ENCODE measurements around the gene FAM161B. TPM values are rescaled to one million over a fixed set of nuclear protein-coding genes. Genes with fewer than 3 reads are reported as not detected.

The FAM161B gene
- total and polyA plus RNA-seq, 2 of the 13 experiments (the other 11 are each of a cell fraction or from before 2014, with no cell fraction given) = 1.6 to 2.0 TPM

DNA sequence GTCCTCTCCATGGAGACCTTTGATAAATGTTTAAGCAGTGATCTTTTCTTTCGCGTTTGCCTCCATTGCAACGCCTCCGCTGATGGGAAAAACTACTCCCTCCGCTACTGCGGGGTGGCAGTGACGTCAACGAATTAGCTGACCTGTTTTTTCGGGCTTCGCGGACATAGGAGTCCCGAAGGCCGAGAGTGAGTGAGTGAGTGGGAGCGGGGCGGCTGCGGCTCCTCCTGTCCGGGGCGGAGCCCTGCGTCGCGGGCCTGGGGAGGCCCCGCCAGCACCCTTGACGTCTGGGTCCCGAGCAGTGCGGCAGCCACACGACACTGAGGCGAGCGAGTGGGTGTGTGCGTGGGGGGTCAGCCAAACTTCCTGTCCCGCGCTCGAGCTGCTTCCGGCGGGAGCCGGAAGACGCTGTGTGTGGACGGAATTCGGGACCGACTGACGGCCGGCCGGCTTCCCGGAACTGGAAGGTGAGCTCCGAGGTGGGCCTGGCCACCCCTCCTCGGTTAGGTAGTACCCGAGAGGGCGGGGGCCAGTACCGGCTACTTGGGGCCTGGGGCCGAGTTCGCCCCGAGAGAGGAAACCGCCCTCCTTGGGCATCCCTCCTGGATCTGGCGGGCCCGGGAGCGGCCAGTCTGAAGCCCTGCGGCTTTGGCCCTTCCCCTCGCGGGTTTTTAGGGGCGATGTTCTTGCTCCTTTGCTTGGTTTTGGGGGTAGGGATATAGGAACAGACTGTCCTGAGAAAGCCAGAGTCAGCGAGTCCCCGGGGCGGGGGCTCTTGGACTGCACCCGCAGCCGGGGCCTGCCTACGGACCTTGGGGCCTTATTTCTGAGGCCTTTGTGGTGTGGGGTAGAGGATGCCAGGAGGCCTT, 63.2 kb downstream of the FAM161B start, which contains the start of gene ZNF410 (continued):
- TF ChIP-seq, protein P1, sequence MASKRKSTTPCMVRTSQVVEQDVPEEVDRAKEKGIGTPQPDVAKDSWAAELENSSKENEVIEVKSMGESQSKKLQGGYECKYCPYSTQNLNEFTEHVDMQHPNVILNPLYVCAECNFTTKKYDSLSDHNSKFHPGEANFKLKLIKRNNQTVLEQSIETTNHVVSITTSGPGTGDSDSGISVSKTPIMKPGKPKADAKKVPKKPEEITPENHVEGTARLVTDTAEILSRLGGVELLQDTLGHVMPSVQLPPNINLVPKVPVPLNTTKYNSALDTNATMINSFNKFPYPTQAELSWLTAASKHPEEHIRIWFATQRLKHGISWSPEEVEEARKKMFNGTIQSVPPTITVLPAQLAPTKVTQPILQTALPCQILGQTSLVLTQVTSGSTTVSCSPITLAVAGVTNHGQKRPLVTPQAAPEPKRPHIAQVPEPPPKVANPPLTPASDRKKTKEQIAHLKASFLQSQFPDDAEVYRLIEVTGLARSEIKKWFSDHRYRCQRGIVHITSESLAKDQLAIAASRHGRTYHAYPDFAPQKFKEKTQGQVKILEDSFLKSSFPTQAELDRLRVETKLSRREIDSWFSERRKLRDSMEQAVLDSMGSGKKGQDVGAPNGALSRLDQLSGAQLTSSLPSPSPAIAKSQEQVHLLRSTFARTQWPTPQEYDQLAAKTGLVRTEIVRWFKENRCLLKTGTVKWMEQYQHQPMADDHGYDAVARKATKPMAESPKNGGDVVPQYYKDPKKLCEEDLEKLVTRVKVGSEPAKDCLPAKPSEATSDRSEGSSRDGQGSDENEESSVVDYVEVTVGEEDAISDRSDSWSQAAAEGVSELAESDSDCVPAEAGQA (IDR thresholded peaks at IDR 0.05; ENCODE audit: low read depth) = peak; percentile 95
- TF ChIP-seq, protein P1 (CRISPR knock-in tag; IDR thresholded peaks at IDR 0.05; ENCODE audit: borderline replicate concordance) = no peak
- TF ChIP-seq HOXA3 (CRISPR knock-in tag; IDR thresholded peaks at IDR 0.05) (peak; percentile 99), SRSF1 (optimal IDR thresholded peaks at IDR 0.05; ENCODE audit: low read depth, low read length) (no peak), ELF1 (CRISPR knock-in tag; IDR thresholded peaks at IDR 0.05) (peak; percentile 95), ARNTL (CRISPR knock-in tag; IDR thresholded peaks at IDR 0.05) (peak; percentile 79), ZNF775 (CRISPR knock-in tag; IDR thresholded peaks at IDR 0.05; ENCODE audit: borderline replicate concordance) (0 out of 2 replicates have a peak, but pooled peaks have one; percentile 52), ZIK1 (CRISPR knock-in tag; IDR thresholded peaks at IDR 0.05; ENCODE audit: borderline replicate concordance, low read depth) (peak; percentile 52; the same call in 1 of the 2 replicates), TOPORS (CRISPR knock-in tag; IDR thresholded peaks at IDR 0.05) (peak; percentile 31; the same call in 1 of the 2 replicates), HCFC1 (IDR thresholded peaks at IDR 0.05; ENCODE audit: low read depth, low read length) (peak; percentile 49)
- TF ChIP-seq, protein P2, sequence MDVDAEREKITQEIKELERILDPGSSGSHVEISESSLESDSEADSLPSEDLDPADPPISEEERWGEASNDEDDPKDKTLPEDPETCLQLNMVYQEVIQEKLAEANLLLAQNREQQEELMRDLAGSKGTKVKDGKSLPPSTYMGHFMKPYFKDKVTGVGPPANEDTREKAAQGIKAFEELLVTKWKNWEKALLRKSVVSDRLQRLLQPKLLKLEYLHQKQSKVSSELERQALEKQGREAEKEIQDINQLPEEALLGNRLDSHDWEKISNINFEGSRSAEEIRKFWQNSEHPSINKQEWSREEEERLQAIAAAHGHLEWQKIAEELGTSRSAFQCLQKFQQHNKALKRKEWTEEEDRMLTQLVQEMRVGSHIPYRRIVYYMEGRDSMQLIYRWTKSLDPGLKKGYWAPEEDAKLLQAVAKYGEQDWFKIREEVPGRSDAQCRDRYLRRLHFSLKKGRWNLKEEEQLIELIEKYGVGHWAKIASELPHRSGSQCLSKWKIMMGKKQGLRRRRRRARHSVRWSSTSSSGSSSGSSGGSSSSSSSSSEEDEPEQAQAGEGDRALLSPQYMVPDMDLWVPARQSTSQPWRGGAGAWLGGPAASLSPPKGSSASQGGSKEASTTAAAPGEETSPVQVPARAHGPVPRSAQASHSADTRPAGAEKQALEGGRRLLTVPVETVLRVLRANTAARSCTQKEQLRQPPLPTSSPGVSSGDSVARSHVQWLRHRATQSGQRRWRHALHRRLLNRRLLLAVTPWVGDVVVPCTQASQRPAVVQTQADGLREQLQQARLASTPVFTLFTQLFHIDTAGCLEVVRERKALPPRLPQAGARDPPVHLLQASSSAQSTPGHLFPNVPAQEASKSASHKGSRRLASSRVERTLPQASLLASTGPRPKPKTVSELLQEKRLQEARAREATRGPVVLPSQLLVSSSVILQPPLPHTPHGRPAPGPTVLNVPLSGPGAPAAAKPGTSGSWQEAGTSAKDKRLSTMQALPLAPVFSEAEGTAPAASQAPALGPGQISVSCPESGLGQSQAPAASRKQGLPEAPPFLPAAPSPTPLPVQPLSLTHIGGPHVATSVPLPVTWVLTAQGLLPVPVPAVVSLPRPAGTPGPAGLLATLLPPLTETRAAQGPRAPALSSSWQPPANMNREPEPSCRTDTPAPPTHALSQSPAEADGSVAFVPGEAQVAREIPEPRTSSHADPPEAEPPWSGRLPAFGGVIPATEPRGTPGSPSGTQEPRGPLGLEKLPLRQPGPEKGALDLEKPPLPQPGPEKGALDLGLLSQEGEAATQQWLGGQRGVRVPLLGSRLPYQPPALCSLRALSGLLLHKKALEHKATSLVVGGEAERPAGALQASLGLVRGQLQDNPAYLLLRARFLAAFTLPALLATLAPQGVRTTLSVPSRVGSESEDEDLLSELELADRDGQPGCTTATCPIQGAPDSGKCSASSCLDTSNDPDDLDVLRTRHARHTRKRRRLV (CRISPR knock-in tag; IDR thresholded peaks at IDR 0.05) = peak; percentile 88; the same call in 1 of the 2 replicates
- TF ChIP-seq, protein P3, sequence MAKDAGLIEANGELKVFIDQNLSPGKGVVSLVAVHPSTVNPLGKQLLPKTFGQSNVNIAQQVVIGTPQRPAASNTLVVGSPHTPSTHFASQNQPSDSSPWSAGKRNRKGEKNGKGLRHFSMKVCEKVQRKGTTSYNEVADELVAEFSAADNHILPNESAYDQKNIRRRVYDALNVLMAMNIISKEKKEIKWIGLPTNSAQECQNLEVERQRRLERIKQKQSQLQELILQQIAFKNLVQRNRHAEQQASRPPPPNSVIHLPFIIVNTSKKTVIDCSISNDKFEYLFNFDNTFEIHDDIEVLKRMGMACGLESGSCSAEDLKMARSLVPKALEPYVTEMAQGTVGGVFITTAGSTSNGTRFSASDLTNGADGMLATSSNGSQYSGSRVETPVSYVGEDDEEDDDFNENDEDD (CRISPR knock-in tag; IDR thresholded peaks at IDR 0.05; ENCODE audit: borderline replicate concordance) = peak; percentile 91
- TF ChIP-seq, protein P4, sequence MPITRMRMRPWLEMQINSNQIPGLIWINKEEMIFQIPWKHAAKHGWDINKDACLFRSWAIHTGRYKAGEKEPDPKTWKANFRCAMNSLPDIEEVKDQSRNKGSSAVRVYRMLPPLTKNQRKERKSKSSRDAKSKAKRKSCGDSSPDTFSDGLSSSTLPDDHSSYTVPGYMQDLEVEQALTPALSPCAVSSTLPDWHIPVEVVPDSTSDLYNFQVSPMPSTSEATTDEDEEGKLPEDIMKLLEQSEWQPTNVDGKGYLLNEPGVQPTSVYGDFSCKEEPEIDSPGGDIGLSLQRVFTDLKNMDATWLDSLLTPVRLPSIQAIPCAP (CRISPR knock-in tag; IDR thresholded peaks at IDR 0.05; ENCODE audit: low read depth) = no peak

Measured in HepG2 (cell line).